Osteoblast (primary cell): ENCODE results near the gene ZNF630. TPM values are rescaled to one million over a fixed set of nuclear protein-coding genes. Genes with fewer than 3 reads are reported as not detected.

Experiments
- DNase-seq: peaks from one replicate; pipeline ENCODE4 v3.0.0; 2011; ENCODE audit warnings: low spot score, mixed read lengths; ENCODE audit not compliant: insufficient read length; ENCODE audit errors: missing footprints
- H2AFZ ChIP-seq: 2 replicates; pipeline ENCODE4 v1.6.0; 2011; ENCODE audit warnings: mild to moderate bottlenecking, low read length
- H3K27ac ChIP-seq: 2 replicates; pipeline ENCODE4 v1.5.1; 2011; ENCODE audit warnings: mild to moderate bottlenecking, low read depth, low read length, moderate library complexity
- H3K27me3 ChIP-seq: 2 replicates; pipeline ENCODE4 v1.6.0; 2012; ENCODE audit warnings: mild to moderate bottlenecking, control low read depth, inconsistent platforms, low read length, moderate library complexity; ENCODE audit not compliant: insufficient read depth
- H3K36me3 ChIP-seq: 2 replicates; pipeline ENCODE4 v1.5.1; 2011; ENCODE audit warnings: mild to moderate bottlenecking, low read length, control low read depth, moderate library complexity; ENCODE audit not compliant: insufficient read depth
- H3K4me1 ChIP-seq: 2 replicates; pipeline ENCODE4 v1.5.1; 2011; ENCODE audit warnings: mild to moderate bottlenecking, low read length, control low read depth, moderate library complexity; ENCODE audit not compliant: insufficient read depth
- H3K4me2 ChIP-seq: 2 replicates; pipeline ENCODE4 v1.6.0; 2011; ENCODE audit warnings: mild to moderate bottlenecking, low read length; ENCODE audit not compliant: insufficient read depth
- H3K4me3 ChIP-seq: fragments of 200-600 bp; sonication (generic); 3 replicates; pipeline ENCODE4 v1.5.1; 2012; ENCODE audit warnings: mild to moderate bottlenecking, low read length, inconsistent platforms; ENCODE audit not compliant: insufficient read depth
- H3K79me2 ChIP-seq: 2 replicates; pipeline ENCODE4 v1.6.0; 2012; ENCODE audit warnings: mild to moderate bottlenecking, low read length, control low read depth, inconsistent platforms; ENCODE audit not compliant: insufficient read depth
- H3K9me3 ChIP-seq: 2 replicates; pipeline ENCODE4 v1.5.1; 2011; ENCODE audit warnings: low read depth, low read length, control low read depth
- H4K20me1 ChIP-seq: 2 replicates; pipeline ENCODE4 v1.6.0; 2012; ENCODE audit warnings: mild to moderate bottlenecking, low read length, control low read depth; ENCODE audit not compliant: insufficient read depth
- total RNA-seq: library from RNA; depleted of rRNA; stranded (reverse); fragments of >200 nt; gene quantifications from 2 replicates; pipeline ENCODE4 v1.2.3, GENCODE V29; 2012
- TF ChIP-seq, protein P1 (sequence below): IDR thresholded peaks from 2 replicates; pipeline ENCODE4 v1.5.1; 2011; ENCODE audit warnings: mild to moderate bottlenecking, low read depth, low read length, moderate library complexity; ENCODE audit errors: extremely low read depth

The ZNF630 gene
- total RNA-seq, 1 donor = 0.72 TPM

DNA sequence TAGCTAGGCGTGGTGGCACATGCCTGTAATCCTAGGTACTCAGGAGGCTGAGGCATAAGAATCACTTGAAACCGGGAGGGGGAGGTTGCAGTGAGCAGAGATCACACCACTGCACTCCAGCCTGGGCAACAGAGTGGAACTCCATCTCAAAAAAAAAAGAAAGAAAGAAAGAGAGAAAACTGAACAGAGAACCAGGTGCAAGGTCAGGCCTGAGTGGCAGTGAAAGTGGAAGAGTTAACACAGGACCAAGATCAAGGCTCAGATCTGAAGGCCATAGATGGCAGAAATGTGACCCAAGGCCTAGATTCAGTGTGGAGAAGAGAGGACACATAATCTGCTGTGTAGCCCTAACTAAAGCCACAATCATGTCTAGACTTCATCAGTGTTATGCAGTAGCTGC, 4.9 kb upstream of the ZNF630 start:
- no peaks in the 10 kb centered on the region for H3K79me2 ChIP-seq
- no peaks in the 10 kb centered on the region for H3K4me1 ChIP-seq
- no peaks in the 10 kb centered on the region for H3K36me3 ChIP-seq
- no peak overlapping the region for H2AFZ ChIP-seq
- no peaks in the 10 kb centered on the region for H3K27me3 ChIP-seq
- no peak overlapping the region for H3K27ac ChIP-seq
- H3K4me2 ChIP-seq = no peak overlapping the region
- H3K4me3 ChIP-seq = no peak overlapping the region
- TF ChIP-seq, protein P1, sequence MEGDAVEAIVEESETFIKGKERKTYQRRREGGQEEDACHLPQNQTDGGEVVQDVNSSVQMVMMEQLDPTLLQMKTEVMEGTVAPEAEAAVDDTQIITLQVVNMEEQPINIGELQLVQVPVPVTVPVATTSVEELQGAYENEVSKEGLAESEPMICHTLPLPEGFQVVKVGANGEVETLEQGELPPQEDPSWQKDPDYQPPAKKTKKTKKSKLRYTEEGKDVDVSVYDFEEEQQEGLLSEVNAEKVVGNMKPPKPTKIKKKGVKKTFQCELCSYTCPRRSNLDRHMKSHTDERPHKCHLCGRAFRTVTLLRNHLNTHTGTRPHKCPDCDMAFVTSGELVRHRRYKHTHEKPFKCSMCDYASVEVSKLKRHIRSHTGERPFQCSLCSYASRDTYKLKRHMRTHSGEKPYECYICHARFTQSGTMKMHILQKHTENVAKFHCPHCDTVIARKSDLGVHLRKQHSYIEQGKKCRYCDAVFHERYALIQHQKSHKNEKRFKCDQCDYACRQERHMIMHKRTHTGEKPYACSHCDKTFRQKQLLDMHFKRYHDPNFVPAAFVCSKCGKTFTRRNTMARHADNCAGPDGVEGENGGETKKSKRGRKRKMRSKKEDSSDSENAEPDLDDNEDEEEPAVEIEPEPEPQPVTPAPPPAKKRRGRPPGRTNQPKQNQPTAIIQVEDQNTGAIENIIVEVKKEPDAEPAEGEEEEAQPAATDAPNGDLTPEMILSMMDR = no peak
- no peaks in the 10 kb centered on the region for H3K9me3 ChIP-seq
- H4K20me1 ChIP-seq = no peaks in the 10 kb centered on the region
- DNase-seq = no peak

DNA sequence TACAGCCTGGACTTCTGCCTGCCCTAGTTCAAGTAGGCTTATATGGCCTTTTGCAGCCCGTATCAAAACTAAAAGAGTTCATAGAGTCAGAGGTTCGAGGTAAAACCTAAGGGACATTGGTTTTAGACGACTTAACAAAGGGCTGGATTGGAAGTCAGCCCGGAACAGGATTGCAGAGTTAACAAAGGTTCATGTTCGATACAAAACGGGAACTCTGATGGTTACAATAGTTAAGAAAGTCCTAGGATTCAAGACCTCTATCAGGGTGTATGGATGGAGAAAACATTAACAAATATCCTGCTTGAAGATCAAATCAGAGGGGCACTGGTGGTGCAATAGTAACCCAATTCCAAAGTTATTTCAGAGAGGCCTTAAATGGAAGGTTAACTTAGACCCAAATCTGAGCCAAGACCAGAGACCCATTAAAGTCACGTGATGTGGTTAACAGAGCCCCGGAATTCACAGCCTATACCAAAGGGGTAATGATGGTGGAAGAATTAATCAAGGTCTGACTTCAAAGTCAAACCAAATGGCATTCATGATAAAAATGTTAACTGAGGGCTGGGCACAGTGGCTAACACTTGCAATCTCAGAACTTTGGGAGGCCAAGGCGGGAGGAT, 656 bp upstream of the ZNF630 start:
- Histone ChIP-seq H2AFZ (peak overlapping the region; percentile 91), H3K4me3 (peak overlapping the region; percentile 82), H3K4me2 (peak overlapping the region; percentile 64), H3K36me3 (no peaks in the 10 kb centered on the region), H3K27me3 (no peaks in the 10 kb centered on the region), H3K79me2 (no peaks in the 10 kb centered on the region), H3K9me3 (no peaks in the 10 kb centered on the region), H3K4me1 (no peaks in the 10 kb centered on the region), H3K27ac (no peak overlapping the region), H4K20me1 (no peaks in the 10 kb centered on the region)
- no peak for DNase-seq
- TF ChIP-seq, protein P1 = no peak

DNA sequence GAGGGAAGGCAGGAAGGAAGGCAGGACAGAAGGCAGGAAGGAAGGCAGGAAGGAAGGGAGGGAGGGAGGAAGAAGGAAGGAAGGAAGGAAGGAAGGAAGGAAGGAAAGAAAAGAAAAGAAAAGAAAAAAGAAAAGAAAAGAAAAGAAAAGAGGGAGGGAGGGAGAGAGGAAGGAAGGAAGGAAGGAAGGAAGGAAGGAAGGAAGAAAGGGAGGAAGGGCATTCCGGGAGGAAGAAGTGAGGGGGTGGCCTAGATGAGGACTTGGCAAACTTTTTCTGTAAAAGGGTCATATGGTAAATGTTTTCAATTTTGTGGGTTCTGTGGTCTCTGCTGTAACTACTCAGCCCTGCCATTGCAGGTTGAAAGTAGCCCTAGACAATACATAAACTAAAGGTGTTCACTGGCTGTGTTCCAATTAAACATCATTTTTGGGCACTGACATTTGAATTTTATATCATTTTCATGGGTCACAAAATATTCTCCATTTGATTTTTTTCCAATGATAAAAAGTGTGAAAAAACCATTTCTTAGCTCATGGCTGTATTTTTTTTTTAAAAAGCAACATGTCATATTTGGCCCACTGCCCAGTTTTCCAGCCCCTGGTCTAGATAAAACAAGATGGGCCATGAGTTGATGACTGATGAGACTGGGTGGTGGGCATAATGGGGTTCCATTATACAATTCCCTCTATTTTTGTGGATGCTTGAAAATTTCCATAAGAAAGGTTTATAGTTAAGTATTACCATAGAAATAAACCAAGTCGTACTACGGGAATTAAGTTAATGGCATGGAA, 3.1 kb downstream of the ZNF630 start:
- H3K4me2 ChIP-seq = no peak overlapping the region
- DNase-seq = no peak
- H4K20me1 ChIP-seq = no peaks in the 10 kb centered on the region
- H3K27ac ChIP-seq = no peak overlapping the region
- TF ChIP-seq, protein P1 = no peak
- no peaks in the 10 kb centered on the region for H3K9me3 ChIP-seq
- no peaks in the 10 kb centered on the region for H3K79me2 ChIP-seq
- no peaks in the 10 kb centered on the region for H3K36me3 ChIP-seq
- no peaks in the 10 kb centered on the region for H3K4me1 ChIP-seq
- H2AFZ ChIP-seq = no peak overlapping the region
- no peak overlapping the region for H3K4me3 ChIP-seq
- H3K27me3 ChIP-seq = no peaks in the 10 kb centered on the region

DNA sequence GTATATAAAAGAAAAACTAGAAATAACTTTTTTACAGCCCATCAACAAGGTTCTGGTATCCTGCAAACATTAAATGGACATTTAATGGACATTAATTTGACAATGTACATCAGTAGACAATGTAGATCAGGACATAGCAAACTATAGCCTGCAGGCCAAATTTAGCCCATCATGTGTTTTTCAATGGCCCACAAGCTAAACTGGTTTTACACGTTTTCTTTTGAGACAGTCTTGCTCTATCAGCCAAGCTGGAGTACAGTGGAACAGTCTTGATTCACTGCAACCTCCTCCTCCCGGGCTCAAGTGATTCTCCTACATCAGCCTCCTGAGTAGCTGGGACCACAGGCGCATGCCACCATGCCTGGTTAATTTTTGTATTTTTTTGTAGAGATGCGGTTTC, 7.2 kb downstream of the ZNF630 start:
- H3K4me3 ChIP-seq = no peak overlapping the region
- H3K27ac ChIP-seq = no peak overlapping the region
- H3K9me3 ChIP-seq = peaks cover 14% of the 10 kb centered on the region
- no peaks in the 10 kb centered on the region for H3K79me2 ChIP-seq
- no peaks in the 10 kb centered on the region for H3K4me1 ChIP-seq
- H4K20me1 ChIP-seq = no peaks in the 10 kb centered on the region
- H2AFZ ChIP-seq = no peak overlapping the region
- H3K36me3 ChIP-seq = peaks cover 5% of the 10 kb centered on the region
- DNase-seq = no peak
- no peaks in the 10 kb centered on the region for H3K27me3 ChIP-seq
- TF ChIP-seq, protein P1 = no peak
- H3K4me2 ChIP-seq = no peak overlapping the region
